H1 (cell line): Measurements from ENCODE around the gene GRM5. TPM values are rescaled to one million over a fixed set of nuclear protein-coding genes. Genes with fewer than 3 reads are reported as not detected.
"Not testable (repeated sequence)": the region's sequence is repeated elsewhere in the genome, so short reads cannot be mapped to it uniquely, and the experiment has no call there.

ENCODE experiments used
- CTCF ChIA-PET: fragments of 300-600 bp; sonication (Branson Sonifier 250); formaldehyde crosslinking; loops from one replicate; lab custom pipeline; 2021; ENCODE audit not compliant: partially characterized antibody; lab: Charles Lee
- POLR2A ChIA-PET: fragments of 300-600 bp; sonication (Branson Sonifier 250); formaldehyde crosslinking; loops from one replicate; lab custom pipeline; 2021; ENCODE audit warnings: inconsistent platforms; ENCODE audit not compliant: partially characterized antibody; lab: Charles Lee
- DNase-seq, 2 experiments: peaks; one replicate each; pipeline versions ENCODE4 v3.0.0 to v3.0.0-alpha.2; 2010 to 2022; ENCODE audit warnings: low spot score in 2 of 2, low read depth in 1 of 2, mixed read lengths in 1 of 2
- FAIRE-seq: peaks from 2 replicates; lab custom pipeline; 2011; peaks lifted over from hg19 to GRCh38; lab: Jason Lieb, UNC
- H2AFZ ChIP-seq: 2 replicates; pipeline ENCODE4 v1.8.1; 2012; ENCODE audit warnings: low read length, inconsistent platforms
- H2AK5ac ChIP-seq: 2 replicates; pipeline ENCODE4 v1.6.1; 2013; ENCODE audit warnings: low read depth, low read length
- H2BK120ac ChIP-seq: replicated peaks from 2 replicates; pipeline ENCODE3; 2013; ENCODE audit warnings: low read depth, low read length, inconsistent platforms
- H2BK12ac ChIP-seq: 2 replicates; pipeline ENCODE4 v1.6.1; 2013; ENCODE audit warnings: low read depth, low read length
- H2BK15ac ChIP-seq: 2 replicates; pipeline ENCODE4 v1.6.1; 2013; ENCODE audit warnings: low read length
- H2BK20ac ChIP-seq: 2 replicates; pipeline ENCODE4 v1.6.1; 2013; ENCODE audit warnings: low read length
- H2BK5ac ChIP-seq: 2 replicates; pipeline ENCODE4 v1.6.1; 2013; ENCODE audit warnings: low read depth, low read length
- H3K14ac ChIP-seq: 2 replicates; pipeline ENCODE4 v1.6.1; 2013; ENCODE audit warnings: inconsistent platforms; ENCODE audit not compliant: insufficient read length
- H3K18ac ChIP-seq: 2 replicates; pipeline ENCODE4 v1.6.1; 2013; ENCODE audit warnings: low read length; ENCODE audit errors: extremely low read depth
- H3K23ac ChIP-seq: 2 replicates; pipeline ENCODE4 v1.6.1; 2013; ENCODE audit warnings: inconsistent platforms; ENCODE audit not compliant: insufficient read length
- H3K23me2 ChIP-seq: 2 replicates; pipeline ENCODE4 v1.6.1; 2013; ENCODE audit warnings: low read depth, low read length
- H3K27ac ChIP-seq: 2 replicates; pipeline ENCODE4 v1.6.1; 2011; ENCODE audit warnings: low read depth, low read length, inconsistent platforms
- H3K27me3 ChIP-seq, 4 experiments: replicated peaks in 1 of 4; 1 replicate in 1 of 4; 2 replicates in 3 of 4; pipeline versions ENCODE4 v1.6.1 to v1.8.1; 2011 to 2013; ENCODE audit warnings: low read length in 3 of 4, mild to moderate bottlenecking in 3 of 4, inconsistent platforms in 2 of 4, mixed read lengths in 2 of 4, moderate library complexity in 1 of 4; ENCODE audit not compliant: control insufficient read depth in 3 of 4, insufficient read depth in 3 of 4; ENCODE audit errors: extremely low read depth in 1 of 4
- H3K36me3 ChIP-seq, 4 experiments: 2 replicates each; pipeline versions ENCODE4 v1.6.1 to v1.8.1; 2011 to 2013; ENCODE audit warnings: mild to moderate bottlenecking in 4 of 4, low read length in 3 of 4, moderate library complexity in 2 of 4, control low read depth in 1 of 4, inconsistent platforms in 1 of 4; ENCODE audit not compliant: insufficient read depth in 4 of 4, control insufficient read depth in 2 of 4
- H3K4ac ChIP-seq: replicated peaks from 2 replicates; pipeline ENCODE3; 2013; ENCODE audit warnings: low read length, low read depth, mixed read lengths, inconsistent platforms; ENCODE audit not compliant: insufficient read length
- H3K4me1 ChIP-seq, 4 experiments: replicated peaks in 1 of 4; 1 replicate in 1 of 4; 2 replicates in 3 of 4; pipeline versions ENCODE4 v1.6.1 to v1.8.1; 2011 to 2013; ENCODE audit warnings: low read length in 3 of 4, inconsistent platforms in 2 of 4, mixed read lengths in 1 of 4; ENCODE audit not compliant: insufficient read depth in 4 of 4, control insufficient read depth in 3 of 4
- H3K4me2 ChIP-seq, 2 experiments: 2 replicates each; pipeline versions ENCODE4 v1.6.1 to v1.8.1; 2011 to 2013; ENCODE audit warnings: low read depth in 2 of 2, low read length in 2 of 2, control low read depth in 1 of 2, inconsistent platforms in 1 of 2, mild to moderate bottlenecking in 1 of 2; ENCODE audit not compliant: insufficient read depth in 1 of 2
- H3K4me3 ChIP-seq, 4 experiments: fragments of 200-600, 300-600 bp in 1 of 4; sonication (generic), shearing (Covaris generic), sonication (Bioruptor Twin) in 1 of 4; 2 replicates each; pipeline versions ENCODE4 v1.5.1 to v1.8.1; 2011 to 2016; ENCODE audit warnings: low read length in 4 of 4, low read depth in 3 of 4, control low read depth in 2 of 4, inconsistent platforms in 2 of 4, mild to moderate bottlenecking in 2 of 4, mixed read lengths in 1 of 4, moderate library complexity in 1 of 4; ENCODE audit not compliant: insufficient read depth in 2 of 4; ENCODE audit errors: extremely low read depth in 1 of 4
- H3K56ac ChIP-seq: replicated peaks from 2 replicates; pipeline ENCODE3; 2013; ENCODE audit warnings: low read depth, mild to moderate bottlenecking, mixed read lengths, low read length, inconsistent platforms; ENCODE audit not compliant: insufficient read length
- H3K79me1 ChIP-seq: 2 replicates; pipeline ENCODE4 v1.6.1; 2013; ENCODE audit warnings: low read depth, low read length, control low read depth
- H3K79me2 ChIP-seq, 2 experiments: 2 replicates each; pipeline versions ENCODE4 v1.6.1 to v1.8.1; 2012 to 2013; ENCODE audit warnings: low read length in 2 of 2, mild to moderate bottlenecking in 2 of 2, inconsistent platforms in 1 of 2; ENCODE audit not compliant: insufficient read depth in 2 of 2, control insufficient read depth in 1 of 2
- H3K9ac ChIP-seq, 4 experiments: replicated peaks in 1 of 4; 1 replicate in 1 of 4; 2 replicates in 3 of 4; pipeline versions ENCODE4 v1.6.1 to v1.8.1; 2011 to 2013; ENCODE audit warnings: low read depth in 3 of 4, low read length in 3 of 4, control low read depth in 2 of 4, mild to moderate bottlenecking in 2 of 4, moderate library complexity in 2 of 4, inconsistent platforms in 1 of 4; ENCODE audit errors: extremely low read depth in 1 of 4
- H3K9me3 ChIP-seq, 2 experiments: 2 replicates each; pipeline versions ENCODE4 v1.6.1 to v1.8.1; 2012 to 2013; ENCODE audit warnings: mild to moderate bottlenecking in 2 of 2, moderate library complexity in 2 of 2, control low read depth in 1 of 2, inconsistent platforms in 1 of 2, low read depth in 1 of 2, low read length in 1 of 2, mixed read lengths in 1 of 2; ENCODE audit not compliant: insufficient read depth in 2 of 2
- H4K20me1 ChIP-seq, 2 experiments: replicated peaks in 1 of 2; 2 replicates each; pipeline versions ENCODE3 to v1.8.1; 2011 to 2013; ENCODE audit warnings: inconsistent platforms in 2 of 2, low read length in 2 of 2, mild to moderate bottlenecking in 1 of 2; ENCODE audit not compliant: insufficient read depth in 2 of 2, control insufficient read depth in 1 of 2
- H4K5ac ChIP-seq: 2 replicates; pipeline ENCODE4 v1.6.1; 2013; ENCODE audit warnings: low read length, low read depth, mixed read lengths, inconsistent platforms; ENCODE audit not compliant: insufficient read length
- H4K8ac ChIP-seq: 2 replicates; pipeline ENCODE4 v1.8.0; 2013; ENCODE audit warnings: mild to moderate bottlenecking, moderate library complexity, low read length, inconsistent platforms; ENCODE audit not compliant: insufficient read depth; ENCODE audit errors: extremely low read depth
- H4K91ac ChIP-seq: replicated peaks from 2 replicates; pipeline ENCODE3; 2013; ENCODE audit warnings: low read length, mixed read lengths, inconsistent platforms; ENCODE audit not compliant: insufficient read length
- polyA plus RNA-seq, 7 experiments: library from polyadenylated mRNA; depleted of rRNA in 3 of 7; stranded (reverse) in 5 of 7; unstranded in 2 of 7; fragments of >200 nt in 5 of 7; fragments of 200-250 nt in 2 of 7; gene quantifications; 1 replicate in 5 of 7; 2 replicates in 1 of 7; 4 replicates in 1 of 7; pipeline versions ENCODE4 v1.2.1 to v1.2.3, GENCODE V29; 2011 to 2013; ENCODE audit warnings: missing spikeins in 2 of 7, mixed read lengths in 2 of 7
- total RNA-seq: library from RNA; stranded (reverse); fragmentation: NEBNext Ultra II Directional; extraction: Animal tissue kit (Norgen Biotek cat#: 25700); gene quantifications from 2 replicates; pipeline ENCODE4 v1.2.1, GENCODE V29; 2021

GRM5 gene
- total and polyA plus RNA-seq, 2 of the 8 experiments (the other 6 are each of a cell fraction or from before 2014, with no cell fraction given), result 0.15 to 0.43 TPM

- POLR2A ChIA-PET, FAIRE-seq, H4K91ac ChIP-seq: not testable (repeated sequence)
Observed at GRCh38 chr11:89019827-89020547, 45.8 kb downstream of the GRM5 start.

More at GRCh38 chr11:89019827-89020547, 45.8 kb downstream of the GRM5 start:
- H3K79me2 ChIP-seq, H3K79me1 ChIP-seq, H4K20me1 ChIP-seq, H2BK15ac ChIP-seq, H3K14ac ChIP-seq, H3K23me2 ChIP-seq, H4K5ac ChIP-seq, H2BK20ac ChIP-seq, H3K56ac ChIP-seq, H2AFZ ChIP-seq, H2BK120ac ChIP-seq, H2BK12ac ChIP-seq, H3K9me3 ChIP-seq, H3K27ac ChIP-seq, H3K36me3 ChIP-seq, H3K4me2 ChIP-seq, CTCF ChIA-PET, H3K27me3 ChIP-seq, DNase-seq, H2AK5ac ChIP-seq, H3K4me1 ChIP-seq, H2BK5ac ChIP-seq, H4K8ac ChIP-seq, H3K4ac ChIP-seq, H3K18ac ChIP-seq, H3K9ac ChIP-seq, H3K23ac ChIP-seq, H3K4me3 ChIP-seq: not testable (repeated sequence)
